ENCODE measurements around the gene DGKK. TPM values are rescaled to one million over a fixed set of nuclear protein-coding genes. Genes with fewer than 3 reads are reported as not detected.
A peak's percentile ranks its signal among the peaks of the same experiment; 100 is the strongest.

The DGKK gene
- total RNA-seq, 1 experiment from 2014 or later = 1.6 TPM

DNA sequence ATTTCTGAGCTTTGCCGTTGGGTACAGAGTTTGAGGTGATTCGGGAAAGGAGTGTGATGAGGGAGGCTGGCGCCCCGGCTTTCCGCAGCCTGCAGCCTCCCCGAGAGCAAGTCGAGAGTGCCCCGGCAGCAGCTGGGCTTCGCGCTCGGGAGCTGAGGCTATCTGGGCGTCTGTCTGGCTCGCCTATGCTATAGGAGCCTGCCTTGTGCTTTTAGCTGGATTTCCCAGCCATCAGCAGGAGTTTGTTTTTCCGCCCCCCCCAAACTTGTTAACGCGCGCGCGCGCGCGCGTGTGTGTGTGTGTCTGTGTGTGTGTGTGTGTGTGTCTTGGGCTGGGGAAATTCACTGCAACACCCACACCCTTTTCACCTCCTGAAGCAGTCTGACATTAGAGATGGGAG is 765 bp upstream of the DGKK start:
- peak overlapping the region; percentile 65 to 91 for H3K4me3 Mint-ChIP-seq
- no CpG with 5 or more reads among the region's 23 CpGs for WGBS (ENCODE audit: extremely low coverage, insufficient read length, low lambda C conversion rate)

More for the DNA sequence above, 765 bp upstream of the DGKK start:
- Histone ChIP-seq H3K79me1 (ENCODE audit: insufficient read depth, low read depth, low read length, poor library complexity, severe bottlenecking) (no peaks in the 10 kb centered on the region), H4K20me1 (ENCODE audit: control insufficient read depth, insufficient read depth, insufficient read length) (no peaks in the 10 kb centered on the region), H3K14ac (ENCODE audit: insufficient read depth, low read length) (no peak overlapping the region), H3K56ac (ENCODE audit: insufficient read length, low read depth, low read length) (no peak overlapping the region), H2BK12ac (ENCODE audit: insufficient read length, low read depth, low read length) (no peak overlapping the region), H2BK5ac (ENCODE audit: insufficient read length, low read length) (no peak overlapping the region), H3K79me2 (ENCODE audit: insufficient read depth, low read length) (no peaks in the 10 kb centered on the region), H3K4ac (ENCODE audit: low read depth, low read length) (no peak overlapping the region), H3K9ac (ENCODE audit: extremely low read depth, insufficient read length, low read length) (no peak overlapping the region), H4K8ac (replicated peaks; ENCODE audit: insufficient read length, low read depth, low read length) (no peak overlapping the region), H3K4me2 (ENCODE audit: insufficient read depth, insufficient read length, low read length) (peak overlapping the region; percentile 99), H2AK5ac (ENCODE audit: insufficient read length, low read length) (no peak overlapping the region), H3K23ac (ENCODE audit: insufficient read length, low read depth, low read length) (no peak overlapping the region), H2AFZ (ENCODE audit: low read length) (no peak overlapping the region), H3K18ac (ENCODE audit: insufficient read length, low read depth, low read length) (no peak overlapping the region), H4K91ac (ENCODE audit: insufficient read length, low read depth, low read length) (no peak overlapping the region), H2BK15ac (ENCODE audit: low read depth, low read length) (no peak overlapping the region), H3K27ac (ENCODE audit: insufficient read length, low read depth, low read length) (no peak overlapping the region), H3K27me3 (ENCODE audit: insufficient read depth, low read length) (peaks cover 26% of the 10 kb centered on the region), H2BK120ac (ENCODE audit: low read depth, low read length, poor library complexity, severe bottlenecking) (no peak overlapping the region), H3K23me2 (ENCODE audit: insufficient read length, low read depth, low read length, poor library complexity, severe bottlenecking) (peaks cover 23% of the 10 kb centered on the region), H3T11ph (ENCODE audit: low read length) (no peak overlapping the region), H2BK20ac (ENCODE audit: low read depth, low read length, poor library complexity, severe bottlenecking) (no peak overlapping the region), H3K9me3 (ENCODE audit: control insufficient read depth, low read depth, low read length) (no peaks in the 10 kb centered on the region), H4K5ac (ENCODE audit: insufficient read length, low read depth, low read length) (no peak overlapping the region), H3K4me1 (ENCODE audit: insufficient read depth, low read length) (peaks cover 10% of the 10 kb centered on the region; the same call in 1 of the 2 replicates)
- peak; percentile 30 for DNase-seq
- Mint-ChIP-seq H3K4me1 (peaks cover 17 to 23% of the 10 kb centered on the region in 2 experiments), H3K27ac (no peak overlapping the region), H3K27me3 (ENCODE audit: low read depth) (peaks cover 87% of the 10 kb centered on the region), H3K9me3 (peaks cover 53 to 57% of the 10 kb centered on the region in 2 experiments), H3K36me3 (ENCODE audit: insufficient read depth in 1 of 3, low read depth in 3 of 3) (peaks cover 0 to 11% (median 0%) of the 10 kb centered on the region in 3 experiments; a peak in 5 of 7 replicates)
- TF ChIP-seq, protein P1, sequence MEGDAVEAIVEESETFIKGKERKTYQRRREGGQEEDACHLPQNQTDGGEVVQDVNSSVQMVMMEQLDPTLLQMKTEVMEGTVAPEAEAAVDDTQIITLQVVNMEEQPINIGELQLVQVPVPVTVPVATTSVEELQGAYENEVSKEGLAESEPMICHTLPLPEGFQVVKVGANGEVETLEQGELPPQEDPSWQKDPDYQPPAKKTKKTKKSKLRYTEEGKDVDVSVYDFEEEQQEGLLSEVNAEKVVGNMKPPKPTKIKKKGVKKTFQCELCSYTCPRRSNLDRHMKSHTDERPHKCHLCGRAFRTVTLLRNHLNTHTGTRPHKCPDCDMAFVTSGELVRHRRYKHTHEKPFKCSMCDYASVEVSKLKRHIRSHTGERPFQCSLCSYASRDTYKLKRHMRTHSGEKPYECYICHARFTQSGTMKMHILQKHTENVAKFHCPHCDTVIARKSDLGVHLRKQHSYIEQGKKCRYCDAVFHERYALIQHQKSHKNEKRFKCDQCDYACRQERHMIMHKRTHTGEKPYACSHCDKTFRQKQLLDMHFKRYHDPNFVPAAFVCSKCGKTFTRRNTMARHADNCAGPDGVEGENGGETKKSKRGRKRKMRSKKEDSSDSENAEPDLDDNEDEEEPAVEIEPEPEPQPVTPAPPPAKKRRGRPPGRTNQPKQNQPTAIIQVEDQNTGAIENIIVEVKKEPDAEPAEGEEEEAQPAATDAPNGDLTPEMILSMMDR (conservative IDR thresholded peaks at IDR 0.05) = no peak
